ENCODE results near the gene PEMT.

Gene PEMT

GRCh38 chr17:17549732-17550366, 41.7 kb downstream of the PEMT start:
- no peak for DNase-seq

GRCh38 chr17:17548044-17548443, 43.5 kb downstream of the PEMT start:
- DNase-seq: no peak

DNA sequence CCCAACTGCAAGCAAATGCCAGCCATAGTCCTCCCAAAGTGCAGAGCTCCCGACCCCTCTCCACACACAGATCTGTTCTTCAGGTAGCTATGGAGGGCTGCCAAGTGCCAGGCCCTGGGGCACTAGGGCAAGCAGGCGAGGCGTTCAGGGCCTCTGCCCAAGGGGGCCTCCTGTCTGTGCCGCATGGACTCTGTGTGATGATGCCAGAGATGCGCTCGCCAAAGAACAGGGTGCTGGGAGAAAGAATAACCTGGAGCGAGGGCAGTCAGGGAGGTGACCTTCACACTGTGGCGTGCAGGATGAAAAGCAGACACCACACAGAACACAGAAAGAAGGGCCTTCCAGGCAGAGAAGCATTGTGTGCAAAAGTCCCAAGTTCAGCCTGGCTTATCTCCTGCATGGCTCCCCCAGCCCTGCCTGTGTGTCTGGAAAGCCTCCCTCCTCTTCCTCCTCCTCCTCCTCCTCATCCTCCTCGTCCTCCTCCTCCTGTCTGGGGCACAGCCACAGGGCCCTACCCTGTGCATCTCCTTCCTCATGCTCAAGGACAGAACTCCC, 44.2 kb downstream of the PEMT start:
- DNase-seq: no peak

DNA sequence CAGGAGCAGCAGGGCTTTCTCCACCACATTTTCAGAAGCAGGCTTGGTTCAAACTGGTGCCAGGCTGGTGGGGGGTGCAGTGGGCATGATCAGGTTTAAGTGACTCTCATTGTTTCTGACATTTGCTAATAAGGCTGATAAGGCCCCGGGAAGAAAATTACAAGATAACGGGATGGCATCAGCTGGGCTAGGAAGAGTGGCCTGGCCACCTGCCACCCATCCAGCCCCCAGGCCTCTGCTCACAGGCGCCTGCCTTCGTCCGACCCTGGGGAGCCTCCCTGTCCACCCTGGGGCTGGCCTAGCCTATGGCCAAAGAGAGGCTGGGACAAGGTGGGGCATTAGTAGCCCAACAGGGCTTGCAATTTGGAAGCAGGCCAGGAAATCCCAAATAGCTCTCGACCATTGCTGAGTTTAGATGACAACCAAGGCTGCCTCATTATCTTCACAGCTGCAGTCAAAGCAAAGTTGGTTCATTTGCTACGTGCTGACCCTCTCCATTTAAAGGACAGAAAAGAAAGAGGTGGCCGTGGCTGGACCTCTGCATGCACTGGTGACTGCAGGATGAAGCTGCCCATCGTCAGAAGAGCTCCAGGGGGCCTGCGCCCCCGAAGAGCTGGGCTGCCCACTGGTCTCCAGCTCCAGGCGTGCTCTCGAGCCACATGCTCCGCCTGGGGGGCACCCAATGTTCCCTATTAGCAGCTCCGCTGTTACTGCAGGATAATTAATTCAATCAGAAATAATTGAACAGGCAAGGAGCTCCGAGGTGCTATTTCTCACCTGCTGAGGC, 44.9 kb downstream of the PEMT start:
- no peak for DNase-seq

DNA sequence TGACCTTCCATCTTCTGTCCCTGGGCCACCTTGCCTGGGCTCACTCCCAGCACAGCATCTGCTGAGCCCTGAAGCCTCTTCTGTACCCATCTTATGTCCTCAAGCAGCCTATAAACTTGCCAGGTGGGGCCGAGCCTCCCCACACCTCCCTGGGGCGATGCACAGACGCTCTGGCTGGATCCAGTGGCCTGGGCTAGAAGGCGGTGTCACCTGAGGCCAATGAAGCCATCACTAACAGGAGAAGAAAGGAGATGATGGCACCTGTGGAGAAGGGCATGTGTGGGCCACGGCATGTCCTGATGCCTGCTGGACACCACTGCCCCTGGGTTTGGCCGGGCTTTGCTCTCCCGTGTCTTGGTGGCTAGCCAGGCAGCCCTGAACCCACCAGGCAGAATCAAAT, 45.5 kb downstream of the PEMT start:
- no peak for DNase-seq

DNA sequence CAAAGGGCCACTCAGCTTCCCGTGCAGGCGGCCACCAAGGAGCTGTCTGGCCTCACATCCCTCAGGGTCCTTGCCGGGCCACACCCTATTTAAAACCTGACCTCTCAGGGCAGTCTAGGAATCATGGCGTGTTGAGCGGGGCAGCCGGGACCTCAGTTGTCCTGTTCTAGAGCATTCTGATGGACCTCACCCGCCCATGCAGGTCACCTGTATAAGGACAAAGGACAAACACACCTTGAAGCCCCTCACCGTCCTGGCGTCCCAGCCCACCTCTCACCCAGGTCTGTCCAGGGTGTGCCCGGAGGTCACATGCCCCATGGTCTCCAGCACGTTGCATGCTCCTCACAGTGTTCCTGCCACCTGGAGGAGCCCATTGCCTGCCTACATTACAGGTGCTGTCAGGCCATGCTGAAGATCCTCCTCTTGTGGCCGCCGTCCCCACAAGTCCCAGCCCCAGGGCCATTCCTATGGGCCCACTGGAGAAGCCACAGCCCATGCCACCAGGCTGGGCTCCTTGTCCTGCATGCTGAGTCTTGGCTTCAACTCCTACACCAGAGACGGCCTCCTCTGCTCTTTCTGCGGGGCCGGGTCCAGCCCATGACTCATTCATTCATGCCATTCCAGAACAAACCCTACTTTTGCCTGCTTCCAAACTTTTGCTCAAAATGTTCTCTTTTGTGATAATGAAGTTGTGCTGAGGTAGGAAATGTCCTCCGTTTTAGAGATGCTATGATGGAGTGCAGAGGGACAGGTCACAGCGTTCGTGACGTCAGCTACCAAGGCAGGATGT, 46.3 kb downstream of the PEMT start:
- no peak for DNase-seq

- no peak for DNase-seq
Observed at GRCh38 chr17:17542906-17543635, 48.4 kb downstream of the PEMT start.

GRCh38 chr17:17541640-17542001, 49.9 kb downstream of the PEMT start:
- DNase-seq: no peak

- DNase-seq: no peak
Observed at GRCh38 chr17:17540935-17541639, 50.4 kb downstream of the PEMT start.

GRCh38 chr17:17540278-17540906, 51.1 kb downstream of the PEMT start:
- no peak for DNase-seq

DNA sequence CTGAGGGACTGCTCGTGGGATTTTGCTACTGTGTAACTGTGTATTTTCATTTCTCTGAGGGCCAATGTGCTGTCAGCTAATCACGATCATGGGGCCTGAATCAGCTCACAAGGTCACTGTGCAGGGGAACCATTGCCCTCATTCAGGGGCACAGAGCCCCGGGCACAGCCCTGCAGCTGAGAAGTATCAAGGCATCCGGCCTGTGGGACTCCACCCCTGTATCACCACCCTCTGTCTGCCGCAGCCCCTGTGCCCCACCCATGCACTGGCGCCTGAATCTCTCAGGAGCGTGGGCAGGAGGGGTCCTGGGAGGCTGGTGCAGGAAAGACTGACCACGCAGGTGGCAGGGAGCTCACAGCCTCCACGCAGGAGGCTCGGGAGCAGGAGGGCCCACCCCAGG, 51.9 kb downstream of the PEMT start:
- no peak for DNase-seq

DNA sequence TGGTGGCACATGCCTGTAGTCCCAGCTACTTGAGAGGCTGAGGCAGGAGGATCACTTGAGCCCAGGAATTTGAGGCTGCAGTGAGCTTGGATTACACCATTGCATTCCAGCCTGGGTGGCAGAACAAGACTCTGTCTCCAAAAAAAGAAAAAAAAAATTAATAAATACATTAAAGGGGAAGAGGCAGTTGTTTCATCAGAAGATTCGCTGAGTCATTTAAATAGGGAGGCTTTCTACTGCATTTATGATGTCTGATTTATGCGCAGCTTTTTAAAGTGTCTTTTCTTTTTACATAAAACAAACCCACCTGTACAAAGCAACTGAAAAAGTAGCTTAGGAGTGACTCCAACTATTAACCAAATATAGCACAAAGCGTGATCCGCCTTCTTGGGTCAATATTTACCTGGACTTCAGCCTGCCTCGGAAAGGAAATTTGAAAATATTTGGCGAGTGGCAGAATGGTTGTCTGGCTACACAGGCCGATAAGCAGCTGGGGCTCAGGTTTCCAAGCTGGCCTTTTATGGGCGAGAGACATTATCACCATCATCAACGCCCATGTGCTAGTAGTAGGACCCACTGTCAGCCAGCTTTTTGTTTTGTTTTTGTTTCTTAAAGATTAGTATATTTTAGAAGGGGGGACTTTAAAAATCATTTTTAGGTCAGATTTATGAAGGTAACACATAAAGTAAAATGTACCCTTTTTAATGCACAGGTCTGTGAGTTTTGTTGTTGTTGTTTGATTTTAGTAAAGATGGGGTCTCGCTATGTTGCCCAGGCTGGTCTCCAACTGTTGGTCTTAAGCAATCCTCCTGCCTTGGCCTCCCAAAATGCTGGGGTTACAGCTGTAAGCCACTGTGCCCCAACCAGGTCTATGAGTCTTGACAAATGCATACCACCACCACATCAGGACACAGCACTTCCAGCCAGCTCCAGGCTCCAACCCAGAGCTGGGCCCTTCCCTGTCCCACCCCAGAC, 52.8 kb downstream of the PEMT start:
- DNase-seq: no peak

DNA sequence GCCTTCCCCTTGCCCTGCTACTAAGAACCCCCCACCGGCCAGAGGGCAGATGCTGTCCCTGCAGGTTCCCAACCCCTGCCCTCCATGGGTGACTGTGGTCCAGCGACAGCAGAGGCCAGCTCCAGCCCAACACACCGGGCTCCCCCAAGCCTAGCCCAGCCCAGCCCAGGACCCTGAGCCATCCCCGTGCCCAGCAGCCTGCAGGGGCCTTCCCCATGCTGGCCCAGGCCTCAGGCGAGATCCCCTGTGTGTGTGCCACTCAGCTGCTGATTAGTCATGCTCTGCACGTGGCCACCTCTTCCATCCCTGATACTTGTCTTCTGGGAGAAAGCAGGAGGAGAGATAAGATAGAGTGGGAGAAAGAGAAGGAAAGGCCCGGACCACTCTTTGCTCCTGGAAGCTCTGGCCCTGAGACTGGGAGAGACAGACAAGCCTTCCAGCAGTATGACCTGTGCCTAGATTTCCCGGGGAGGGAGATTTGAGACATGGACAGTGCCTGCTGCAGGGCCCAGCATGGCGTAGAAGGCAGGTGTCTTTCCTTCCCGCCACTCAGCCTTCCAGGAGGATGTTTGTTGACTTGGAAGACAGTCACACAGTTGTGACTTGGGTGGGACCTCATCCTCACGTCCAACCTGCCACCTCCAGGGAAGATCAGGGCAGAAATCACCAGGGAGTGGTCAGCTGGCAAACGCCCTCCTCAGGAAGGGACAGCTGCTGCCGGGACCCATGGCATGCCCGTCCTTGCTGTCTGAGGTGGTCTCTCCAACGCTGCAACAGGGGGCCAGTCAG, 54.0 kb downstream of the PEMT start:
- DNase-seq: no peak

GRCh38 chr17:17536702-17537101, 54.8 kb downstream of the PEMT start:
- DNase-seq: no peak

GRCh38 chr17:17535957-17536356, 55.6 kb downstream of the PEMT start:
- DNase-seq: no peak

GRCh38 chr17:17533901-17534441, 57.5 kb downstream of the PEMT start:
- no peak for DNase-seq

DNA sequence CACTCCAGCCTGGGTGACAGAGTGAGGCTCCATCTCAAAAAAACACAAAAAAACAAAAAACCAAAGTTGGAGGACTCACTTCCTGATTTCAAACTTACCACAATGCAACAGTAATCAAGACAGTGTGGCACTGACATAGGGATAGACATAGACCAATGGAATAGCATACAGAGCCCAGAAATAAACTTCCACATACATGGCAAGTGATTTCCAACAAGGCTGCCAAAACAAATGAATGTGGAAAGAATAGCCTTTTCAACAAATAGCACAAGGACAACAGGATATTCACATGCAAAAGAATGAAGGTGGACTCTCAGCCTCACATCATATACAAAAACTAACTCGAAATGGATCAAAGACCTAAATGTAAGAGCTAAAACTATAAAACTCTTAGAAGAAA, 58.5 kb downstream of the PEMT start:
- no peak for DNase-seq

DNA sequence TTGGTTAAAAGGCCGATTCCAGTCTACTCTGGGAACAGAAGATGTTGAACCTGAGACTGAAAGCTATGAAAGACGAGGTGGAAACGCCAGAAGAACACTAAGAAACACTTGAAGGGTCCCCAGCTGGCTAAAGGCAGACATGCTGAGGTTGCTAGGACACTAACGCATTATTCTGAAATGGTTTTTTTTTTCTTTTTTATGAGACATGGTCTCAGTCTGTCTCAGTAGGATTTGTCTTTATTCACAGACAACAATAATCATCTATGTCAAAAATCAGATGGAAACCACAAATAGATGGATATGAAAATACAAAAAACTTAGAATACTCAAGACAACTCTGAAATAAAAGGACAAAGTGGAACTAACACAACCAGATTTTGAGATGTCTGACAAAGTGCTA, 60.4 kb downstream of the PEMT start:
- DNase-seq: no peak

All from activated CD4-positive, alpha-beta T cell treated with anti-CD3 and anti-CD28 coated beads, Interleukin-2, amount 50 U/mL, for 16 hours (primary cell).